OCI-LY1 (cell line): ENCODE measurements around the gene NUMB.

Experiments used
- H2AFZ ChIP-seq: fragments of 200-600 bp; sonication (generic), shearing (Covaris generic); 2 replicates; pipeline ENCODE4 v1.6.0; 2014; ENCODE audit warnings: antibody characterized with exemption, mild to moderate bottlenecking, low read length
- H3F3A ChIP-seq: fragments of 200-600 bp; sonication (generic), shearing (Covaris generic); 2 replicates; pipeline ENCODE4 v1.6.0; 2014; ENCODE audit warnings: mild to moderate bottlenecking, antibody characterized with exemption, low read length, moderate library complexity; ENCODE audit not compliant: insufficient read depth
- H3K27ac ChIP-seq: fragments of 200-600 bp; sonication (generic); 2 replicates; pipeline ENCODE4 v1.5.1; 2014; ENCODE audit warnings: low read length, mixed run types, mild to moderate bottlenecking, low read depth; ENCODE audit not compliant: poor library complexity, severe bottlenecking
- H3K27me3 ChIP-seq: fragments of 200-600 bp; sonication (generic); 2 replicates; pipeline ENCODE4 v1.6.0; 2014; ENCODE audit warnings: antibody characterized with exemption, mild to moderate bottlenecking, low read length, moderate library complexity; ENCODE audit not compliant: insufficient read depth
- H3K36me3 ChIP-seq: fragments of 200-600 bp; sonication (generic); 2 replicates; pipeline ENCODE4 v1.6.1; 2014; ENCODE audit warnings: mild to moderate bottlenecking, antibody characterized with exemption, low read length, moderate library complexity, mixed read lengths; ENCODE audit not compliant: insufficient read depth
- H3K4me1 ChIP-seq: fragments of 200-600 bp; sonication (generic); 2 replicates; pipeline ENCODE4 v1.5.1; 2014; ENCODE audit warnings: mild to moderate bottlenecking, low read length, moderate library complexity; ENCODE audit not compliant: insufficient read depth, severe bottlenecking
- H3K4me2 ChIP-seq: fragments of 200-600 bp; sonication (generic), shearing (Covaris generic); 2 replicates; pipeline ENCODE4 v1.6.1; 2014; ENCODE audit warnings: low read length
- H3K4me3 ChIP-seq: fragments of 200-600 bp; sonication (generic); 2 replicates; pipeline ENCODE4 v1.5.1; 2014; ENCODE audit warnings: low read length, low read depth, mild to moderate bottlenecking, mixed read lengths; ENCODE audit not compliant: poor library complexity, severe bottlenecking
- H3K79me2 ChIP-seq: fragments of 200-600 bp; shearing (Covaris generic); 2 replicates; pipeline ENCODE4 v1.6.1; 2016; ENCODE audit warnings: mixed run types, low read length, mixed read lengths; ENCODE audit not compliant: insufficient read depth
- H3K9ac ChIP-seq: fragments of 200-600 bp; sonication (generic), shearing (Covaris generic); 2 replicates; pipeline ENCODE4 v1.6.1; 2014; ENCODE audit warnings: mild to moderate bottlenecking, low read length, mixed read lengths
- H3K9me2 ChIP-seq: fragments of 200-600 bp; sonication (generic), shearing (Covaris generic); 2 replicates; pipeline ENCODE4 v1.6.1; 2014; ENCODE audit warnings: low read depth, mild to moderate bottlenecking, low read length, mixed read lengths
- H3K9me3 ChIP-seq: fragments of 200-600 bp; shearing (Covaris generic); 2 replicates; pipeline ENCODE4 v1.6.1; 2014; ENCODE audit warnings: low read length, mixed read lengths
- H4K20me1 ChIP-seq: fragments of 200-600 bp; sonication (generic), shearing (Covaris generic); 2 replicates; pipeline ENCODE4 v1.6.0; 2016; ENCODE audit warnings: mild to moderate bottlenecking, low read length; ENCODE audit not compliant: insufficient read depth
- CTCF ChIP-seq: fragments of 200-600 bp; sonication (generic), shearing (Covaris generic); IDR thresholded peaks from 2 replicates; pipeline ENCODE4 v1.5.1; 2017; ENCODE audit warnings: mild to moderate bottlenecking, antibody characterized with exemption, low read length, moderate library complexity, mixed read lengths
- EZH2 ChIP-seq: fragments of 200-600 bp; sonication (generic), shearing (Covaris generic); IDR thresholded peaks from 2 replicates; pipeline ENCODE4 v1.8.0; 2017; ENCODE audit warnings: borderline replicate concordance, mixed run types, mild to moderate bottlenecking, antibody characterized with exemption, low read length, moderate library complexity, mixed read lengths

Gene NUMB

GRCh38 chr14:73287071-73287470 is 171.3 kb downstream of the NUMB start:
- Histone ChIP-seq H3K36me3 (peaks cover 10% of the 10 kb centered on the region; the same call in 1 of the 2 replicates), H3K9me3 (no peaks in the 10 kb centered on the region), H3K4me2 (no peak overlapping the region), H3K4me1 (peaks cover 9% of the 10 kb centered on the region), H2AFZ (no peak overlapping the region), H3K4me3 (no peak overlapping the region), H3K79me2 (no peaks in the 10 kb centered on the region), H3K27me3 (no peaks in the 10 kb centered on the region), H3K27ac (no peak overlapping the region), H3F3A (no peaks in the 10 kb centered on the region), H3K9me2 (no peaks in the 10 kb centered on the region), H3K9ac (no peak overlapping the region), H4K20me1 (no peaks in the 10 kb centered on the region)
- TF ChIP-seq EZH2 (no peak), CTCF (no peak)

- H3K27me3 ChIP-seq = no peaks in the 10 kb centered on the region
- H3K4me2 ChIP-seq = no peak overlapping the region
- H3K36me3 ChIP-seq = peaks cover 11% of the 10 kb centered on the region; the same call in 1 of the 2 replicates
- H3K4me1 ChIP-seq = peaks cover 9% of the 10 kb centered on the region
- H3K79me2 ChIP-seq = no peaks in the 10 kb centered on the region
- no peak overlapping the region for H3K27ac ChIP-seq
- H4K20me1 ChIP-seq = no peaks in the 10 kb centered on the region
- TF ChIP-seq CTCF = no peak
- TF ChIP-seq EZH2 = no peak
- no peak overlapping the region for H3K4me3 ChIP-seq
- no peaks in the 10 kb centered on the region for H3F3A ChIP-seq
- H3K9me3 ChIP-seq = no peaks in the 10 kb centered on the region
- no peak overlapping the region for H2AFZ ChIP-seq
- 0 out of 2 replicates have a peak overlapping the region, but pooled peaks have one; percentile 10 for H3K9ac ChIP-seq
- H3K9me2 ChIP-seq = no peaks in the 10 kb centered on the region
Observed at GRCh38 chr14:73286598-73286997, 171.7 kb downstream of the NUMB start.

DNA sequence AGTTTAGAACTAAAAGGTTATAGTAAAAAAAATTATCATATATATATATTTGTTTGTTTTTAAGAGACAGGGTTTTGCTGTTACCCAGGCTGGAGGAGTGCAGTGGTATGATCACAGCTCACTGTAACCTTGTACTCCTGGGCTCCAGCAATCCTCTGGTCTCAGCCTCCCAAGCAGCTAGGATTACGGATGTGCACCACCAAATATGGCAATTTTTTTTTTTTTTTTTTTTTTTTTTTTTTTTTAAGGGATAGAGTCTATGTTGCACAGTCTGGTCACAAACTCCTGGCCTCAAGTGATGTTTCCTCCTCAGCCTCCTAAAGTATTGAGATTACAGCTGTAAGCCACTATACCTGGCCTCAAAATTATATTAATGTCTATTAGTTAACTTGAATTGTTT is 172.4 kb downstream of the NUMB start:
- Histone ChIP-seq H4K20me1 (no peaks in the 10 kb centered on the region), H3K9me3 (no peaks in the 10 kb centered on the region), H3K9me2 (no peaks in the 10 kb centered on the region), H2AFZ (no peak overlapping the region), H3K27ac (no peak overlapping the region), H3K36me3 (peaks cover 11% of the 10 kb centered on the region; the same call in 1 of the 2 replicates), H3K4me1 (peaks cover 9% of the 10 kb centered on the region), H3K27me3 (no peaks in the 10 kb centered on the region), H3K9ac (no peak overlapping the region), H3K4me3 (no peak overlapping the region), H3K79me2 (no peaks in the 10 kb centered on the region), H3K4me2 (no peak overlapping the region), H3F3A (no peaks in the 10 kb centered on the region)
- no peak for TF ChIP-seq EZH2
- TF ChIP-seq CTCF = no peak
